Measurements from ENCODE around the gene KRT7. TPM values are rescaled to one million over a fixed set of nuclear protein-coding genes. Genes with fewer than 3 reads are reported as not detected.

Gene KRT7
- total RNA-seq, 4 donors from 2014 or later, result 2.5 to 248 (median 111) TPM

- no peak for TF ChIP-seq CTCF (IDR thresholded peaks at IDR 0.05)
- DNase-seq (ENCODE audit: low spot score), result no peak
- ATAC-seq (ENCODE audit: low FRiP score), result no peak
Observed at GRCh38 chr12:52187206-52187605, 45.8 kb upstream of the KRT7 start.

- TF ChIP-seq CTCF (IDR thresholded peaks at IDR 0.05), result no peak
- DNase-seq (ENCODE audit: low spot score), result no peak
- no peak for ATAC-seq (ENCODE audit: low FRiP score)
Observed at GRCh38 chr12:52187640-52188039, 45.4 kb upstream of the KRT7 start.

- ATAC-seq (ENCODE audit: low FRiP score), result no peak
- TF ChIP-seq CTCF (IDR thresholded peaks at IDR 0.05), result no peak
- DNase-seq (ENCODE audit: low spot score), result no peak
Observed at GRCh38 chr12:52188658-52189057, 44.4 kb upstream of the KRT7 start.

- DNase-seq (ENCODE audit: low spot score), result no peak
- TF ChIP-seq CTCF (IDR thresholded peaks at IDR 0.05), result no peak
- no peak for ATAC-seq (ENCODE audit: low FRiP score)
Observed at GRCh38 chr12:52189376-52190174, 43.5 kb upstream of the KRT7 start.

GRCh38 chr12:52190860-52191729 lies 41.9 kb upstream of the KRT7 start:
- ATAC-seq (ENCODE audit: low FRiP score), result no peak

More at GRCh38 chr12:52190860-52191729, 41.9 kb upstream of the KRT7 start:
- no peak for DNase-seq (ENCODE audit: low spot score)
- TF ChIP-seq CTCF (IDR thresholded peaks at IDR 0.05), result no peak

Measured in omental fat pad (tissue), 4 donors.